GM10248 (cell line): Measurements from ENCODE around the gene LSM12.

ENCODE experiments used
- CTCF ChIA-PET: fragments of 300-600 bp; sonication (Branson Sonifier 250); formaldehyde crosslinking; extraction: SDS; loops from one replicate; lab custom pipeline; 2021; ENCODE audit warnings: antibody characterized with exemption; lab: Yijun Ruan, JAX
- POLR2A ChIA-PET: fragments of 350-650 bp; sonication (Branson Sonifier 250); formaldehyde crosslinking; extraction: SDS; loops from one replicate; lab custom pipeline; 2020; ENCODE audit warnings: antibody characterized with exemption; lab: Yijun Ruan, JAX
- DNase-seq: peaks from one replicate; pipeline ENCODE4 v3.0.0; 2012; ENCODE audit errors: extremely low spot score
- TF ChIP-seq, protein P1 (sequence below): IDR thresholded peaks from 2 replicates; pipeline ENCODE4 v1.5.1; 2012; ENCODE audit warnings: mild to moderate bottlenecking, low read depth; ENCODE audit errors: extremely low read depth, missing control alignments, control extremely low read depth

The LSM12 gene

DNA sequence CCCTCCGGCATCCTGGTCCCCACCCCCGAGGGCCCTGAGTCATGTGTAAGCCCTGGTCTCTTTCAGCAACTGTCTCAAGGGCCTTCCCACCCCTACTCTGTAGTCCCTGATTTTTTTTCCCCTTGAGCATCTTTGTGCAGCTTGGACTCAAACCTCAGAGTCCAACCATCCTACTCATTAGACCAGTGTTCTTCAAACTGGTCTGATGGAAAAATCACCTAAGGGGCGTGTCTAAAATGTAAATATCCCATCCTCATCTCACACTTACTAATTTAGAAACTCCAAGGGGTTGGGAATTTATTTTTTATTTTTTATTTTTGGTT, 4.7 kb upstream of the LSM12 start:
- POLR2A ChIA-PET, result interaction anchor here (0.9 kb wide), 1 partner anchor 16 kb away, joined by 3 read pairs; no protein-coding TSS in a partner anchor
- TF ChIP-seq, protein P1, sequence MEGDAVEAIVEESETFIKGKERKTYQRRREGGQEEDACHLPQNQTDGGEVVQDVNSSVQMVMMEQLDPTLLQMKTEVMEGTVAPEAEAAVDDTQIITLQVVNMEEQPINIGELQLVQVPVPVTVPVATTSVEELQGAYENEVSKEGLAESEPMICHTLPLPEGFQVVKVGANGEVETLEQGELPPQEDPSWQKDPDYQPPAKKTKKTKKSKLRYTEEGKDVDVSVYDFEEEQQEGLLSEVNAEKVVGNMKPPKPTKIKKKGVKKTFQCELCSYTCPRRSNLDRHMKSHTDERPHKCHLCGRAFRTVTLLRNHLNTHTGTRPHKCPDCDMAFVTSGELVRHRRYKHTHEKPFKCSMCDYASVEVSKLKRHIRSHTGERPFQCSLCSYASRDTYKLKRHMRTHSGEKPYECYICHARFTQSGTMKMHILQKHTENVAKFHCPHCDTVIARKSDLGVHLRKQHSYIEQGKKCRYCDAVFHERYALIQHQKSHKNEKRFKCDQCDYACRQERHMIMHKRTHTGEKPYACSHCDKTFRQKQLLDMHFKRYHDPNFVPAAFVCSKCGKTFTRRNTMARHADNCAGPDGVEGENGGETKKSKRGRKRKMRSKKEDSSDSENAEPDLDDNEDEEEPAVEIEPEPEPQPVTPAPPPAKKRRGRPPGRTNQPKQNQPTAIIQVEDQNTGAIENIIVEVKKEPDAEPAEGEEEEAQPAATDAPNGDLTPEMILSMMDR, result no peak

GRCh38 chr17:44070455-44071197, 4.2 kb upstream of the LSM12 start, which contains the start of gene G6PC3:
Gene G6PC3, plus strand, starts transcription at chr17:44070735. Its CDS starts 231 bp downstream, at chr17:44070966.
- POLR2A ChIA-PET, result interaction anchor here (0.6 kb wide), 3 partner anchors 10 to 297 kb away, joined by 3 to 4 read pairs (median 4); no protein-coding TSS in a partner anchor
- CTCF ChIA-PET, result interaction anchor here (0.8 to 1.2 kb wide), 3 partner anchors 14 to 58 kb away, joined by 3 read pairs; no protein-coding TSS in a partner anchor
- TF ChIP-seq, protein P1, result no peak
- DNase-seq, result peak; percentile 97

More for the DNA sequence above, 4.7 kb upstream of the LSM12 start:
- DNase-seq, result no peak
- CTCF ChIA-PET, result interaction anchor here (0.8 to 1.2 kb wide), 2 partner anchors 14 to 58 kb away, joined by 3 read pairs; no protein-coding TSS in a partner anchor

GRCh38 chr17:44069974-44070454, 3.5 kb upstream of the LSM12 start:
- ChIA-PET POLR2A (interaction anchor here (0.6 kb wide), 3 partner anchors 9 to 297 kb away, joined by 3 to 4 read pairs (median 4); no protein-coding TSS in a partner anchor), CTCF (interaction anchor here (1.0 to 1.2 kb wide), 2 partner anchors 15 to 46 kb away, joined by 3 read pairs; no protein-coding TSS in a partner anchor)
- TF ChIP-seq, protein P1, result no peak
- DNase-seq, result no peak

GRCh38 chr17:44067545-44067940, 1.1 kb upstream of the LSM12 start:
- DNase-seq, result no peak
- POLR2A ChIA-PET, result no interaction called here
- CTCF ChIA-PET, result interaction anchor here (2.1 kb wide), 1 partner anchor 10 kb away, joined by 5 read pairs; no protein-coding TSS in a partner anchor

GRCh38 chr17:44065668-44066203, 735 bp downstream of the LSM12 start:
- DNase-seq, result no peak
- CTCF ChIA-PET, result interaction anchor here (1.1 to 2.1 kb wide), 3 partner anchors 8 to 58 kb away, joined by 3 to 5 read pairs (median 4); partner anchors contain the start of gene HDAC5
- TF ChIP-seq, protein P1, result no peak

More at GRCh38 chr17:44067545-44067940, 1.1 kb upstream of the LSM12 start:
- TF ChIP-seq, protein P1, result no peak

More at GRCh38 chr17:44065668-44066203, 735 bp downstream of the LSM12 start:
- POLR2A ChIA-PET, result no interaction called here
